Bronchial epithelial cell (primary cell): ENCODE results near the gene GFOD2. TPM values are rescaled to one million over a fixed set of nuclear protein-coding genes. Genes with fewer than 3 reads are reported as not detected.
A peak's percentile ranks its signal among the peaks of the same experiment; 100 is the strongest.

ENCODE experiments used
- DNase-seq: peaks from one replicate; pipeline ENCODE4 v3.0.0-alpha.2; 2010; ENCODE audit warnings: low read depth
- FAIRE-seq: peaks from 2 replicates; lab custom pipeline; 2011; peaks lifted over from hg19 to GRCh38; lab: Jason Lieb, UNC
- H3K27me3 ChIP-seq: 2 replicates; pipeline ENCODE4 v1.5.1; 2011; ENCODE audit warnings: low read length; ENCODE audit not compliant: control insufficient read depth, insufficient read depth
- H3K36me3 ChIP-seq: 2 replicates; pipeline ENCODE4 v1.5.1; 2011; ENCODE audit warnings: low read length; ENCODE audit not compliant: control insufficient read depth, insufficient read depth
- H3K4me3 ChIP-seq: 2 replicates; pipeline ENCODE4 v1.5.1; 2011; ENCODE audit warnings: mild to moderate bottlenecking, low read depth, low read length, control low read depth
- total RNA-seq: library from RNA; depleted of rRNA; stranded (reverse); fragments of >200 nt; gene quantifications from 2 replicates; pipeline ENCODE4 v1.2.1, GENCODE V29; 2014
- TF ChIP-seq, protein P1 (sequence below): IDR thresholded peaks from 2 replicates; pipeline ENCODE4 v1.5.1; 2011; ENCODE audit warnings: mild to moderate bottlenecking, moderate library complexity, low read length, control low read depth, inconsistent platforms; ENCODE audit not compliant: insufficient read depth, severe bottlenecking

The GFOD2 gene
- total RNA-seq, 1 donor from 2014 or later, result 17.9 TPM

DNA sequence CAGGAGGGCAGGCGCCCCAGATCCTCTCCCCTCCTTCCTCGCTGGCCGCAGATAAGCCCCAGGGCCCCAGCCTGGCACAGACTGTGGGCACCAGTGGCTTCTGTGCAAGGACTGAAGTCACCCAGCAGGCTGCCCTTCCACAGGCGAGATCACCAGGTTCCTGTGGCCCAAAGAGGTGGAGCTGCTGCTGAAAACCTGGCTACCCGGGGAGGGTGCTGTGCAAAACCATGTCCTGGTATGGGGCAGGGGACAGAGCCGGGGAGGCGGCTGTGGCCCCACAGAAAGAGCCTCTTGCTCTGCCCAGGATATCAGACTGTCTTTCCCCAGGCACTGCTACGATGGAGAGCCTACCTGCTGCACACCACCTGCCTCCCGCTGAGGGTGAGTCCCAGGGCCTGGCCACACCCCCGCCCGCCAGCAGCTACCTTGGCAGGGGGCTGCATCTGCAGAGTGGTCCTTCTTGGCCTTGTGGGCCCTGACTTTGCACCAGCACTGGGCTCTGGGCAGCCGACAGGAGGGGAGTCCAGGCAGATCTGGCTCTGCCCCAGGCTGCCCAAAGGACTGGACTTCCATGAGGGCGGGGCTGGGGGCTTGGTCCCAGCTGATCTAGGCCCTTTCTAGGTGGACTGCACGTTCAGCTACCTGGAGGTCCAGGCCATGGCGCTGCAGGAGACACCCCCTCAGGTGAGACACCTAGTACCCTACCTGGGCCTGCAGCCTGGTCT is 73.6 kb downstream of the GFOD2 start:
- H3K4me3 ChIP-seq, result no peak overlapping the region
- H3K36me3 ChIP-seq, result no peaks in the 10 kb centered on the region
- no peak for DNase-seq
- TF ChIP-seq, protein P1, sequence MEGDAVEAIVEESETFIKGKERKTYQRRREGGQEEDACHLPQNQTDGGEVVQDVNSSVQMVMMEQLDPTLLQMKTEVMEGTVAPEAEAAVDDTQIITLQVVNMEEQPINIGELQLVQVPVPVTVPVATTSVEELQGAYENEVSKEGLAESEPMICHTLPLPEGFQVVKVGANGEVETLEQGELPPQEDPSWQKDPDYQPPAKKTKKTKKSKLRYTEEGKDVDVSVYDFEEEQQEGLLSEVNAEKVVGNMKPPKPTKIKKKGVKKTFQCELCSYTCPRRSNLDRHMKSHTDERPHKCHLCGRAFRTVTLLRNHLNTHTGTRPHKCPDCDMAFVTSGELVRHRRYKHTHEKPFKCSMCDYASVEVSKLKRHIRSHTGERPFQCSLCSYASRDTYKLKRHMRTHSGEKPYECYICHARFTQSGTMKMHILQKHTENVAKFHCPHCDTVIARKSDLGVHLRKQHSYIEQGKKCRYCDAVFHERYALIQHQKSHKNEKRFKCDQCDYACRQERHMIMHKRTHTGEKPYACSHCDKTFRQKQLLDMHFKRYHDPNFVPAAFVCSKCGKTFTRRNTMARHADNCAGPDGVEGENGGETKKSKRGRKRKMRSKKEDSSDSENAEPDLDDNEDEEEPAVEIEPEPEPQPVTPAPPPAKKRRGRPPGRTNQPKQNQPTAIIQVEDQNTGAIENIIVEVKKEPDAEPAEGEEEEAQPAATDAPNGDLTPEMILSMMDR, result no peak
- peaks cover 34% of the 10 kb centered on the region for H3K27me3 ChIP-seq
- no peak for FAIRE-seq

DNA sequence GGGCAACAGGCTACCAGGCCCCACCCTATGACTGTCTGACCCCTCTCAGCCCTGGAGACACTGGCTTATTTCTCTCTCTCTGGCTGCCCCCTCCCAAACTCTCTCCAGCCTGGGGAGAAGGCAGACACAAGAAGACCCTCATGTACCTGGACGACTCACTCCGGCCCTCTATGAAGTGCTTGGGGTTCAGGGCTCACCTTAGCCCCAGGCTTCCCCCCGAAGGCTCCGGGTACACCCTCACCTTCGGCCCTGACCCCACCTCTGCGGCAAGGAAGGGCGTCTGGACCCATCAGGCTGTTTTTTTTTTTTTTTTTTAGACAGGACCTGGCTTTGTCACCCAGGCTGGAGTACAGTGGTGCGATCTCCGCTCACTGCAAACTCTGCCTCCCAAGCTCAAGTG is 75.1 kb downstream of the GFOD2 start:
- no peak for FAIRE-seq
- Histone ChIP-seq H3K27me3 (peaks cover 21% of the 10 kb centered on the region), H3K4me3 (no peak overlapping the region), H3K36me3 (no peaks in the 10 kb centered on the region)
- TF ChIP-seq, protein P1, result no peak
- DNase-seq, result no peak

DNA sequence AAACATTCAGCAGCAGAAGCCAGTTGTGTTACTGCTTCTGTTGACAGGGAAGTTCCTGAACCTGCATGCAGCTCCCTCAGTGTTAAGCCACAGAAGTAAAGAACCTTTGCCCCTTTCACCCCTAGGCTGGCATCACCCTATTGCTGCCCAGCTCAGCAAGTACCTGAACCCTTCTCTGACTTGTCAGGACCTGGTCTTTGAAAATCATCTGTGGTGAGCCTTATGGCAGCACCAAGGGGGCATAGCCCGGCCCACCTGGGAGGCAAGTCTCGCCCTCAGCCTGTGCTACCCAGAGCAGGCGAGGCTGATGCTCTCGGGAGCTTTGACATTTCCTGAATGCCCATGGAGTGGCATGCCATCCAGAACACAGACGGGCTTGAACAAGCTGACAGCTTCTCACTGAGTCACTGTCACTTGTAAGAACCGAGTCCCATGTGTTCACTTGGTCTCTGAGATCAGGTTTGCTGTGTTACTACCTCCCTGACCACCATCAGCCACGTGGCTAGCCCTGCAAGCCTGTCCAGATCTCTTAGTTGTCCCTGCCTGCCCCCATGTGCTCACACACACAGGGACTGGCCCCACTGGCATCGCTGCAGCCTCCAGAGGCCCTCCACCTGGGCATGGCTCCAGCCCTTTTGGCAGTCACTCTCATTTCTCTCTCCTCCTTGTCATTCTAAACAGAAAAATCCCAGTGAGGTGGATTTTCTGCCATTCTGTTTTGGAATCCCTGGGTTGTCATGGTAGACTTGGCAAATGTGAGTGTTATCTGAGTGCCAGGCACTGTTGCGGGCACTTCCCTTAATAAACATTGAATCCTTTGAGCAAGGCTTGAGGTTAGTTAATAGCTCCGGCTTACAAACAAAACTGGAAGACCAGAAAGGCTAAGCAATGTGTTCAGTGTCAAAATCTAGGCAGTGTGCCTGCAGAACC is 77.1 kb downstream of the GFOD2 start:
- TF ChIP-seq, protein P1, result no peak
- Histone ChIP-seq H3K36me3 (peaks cover 3% of the 10 kb centered on the region), H3K4me3 (no peak overlapping the region), H3K27me3 (peaks cover 13% of the 10 kb centered on the region)
- DNase-seq (peak; percentile 70), FAIRE-seq (peak; percentile 96)

DNA sequence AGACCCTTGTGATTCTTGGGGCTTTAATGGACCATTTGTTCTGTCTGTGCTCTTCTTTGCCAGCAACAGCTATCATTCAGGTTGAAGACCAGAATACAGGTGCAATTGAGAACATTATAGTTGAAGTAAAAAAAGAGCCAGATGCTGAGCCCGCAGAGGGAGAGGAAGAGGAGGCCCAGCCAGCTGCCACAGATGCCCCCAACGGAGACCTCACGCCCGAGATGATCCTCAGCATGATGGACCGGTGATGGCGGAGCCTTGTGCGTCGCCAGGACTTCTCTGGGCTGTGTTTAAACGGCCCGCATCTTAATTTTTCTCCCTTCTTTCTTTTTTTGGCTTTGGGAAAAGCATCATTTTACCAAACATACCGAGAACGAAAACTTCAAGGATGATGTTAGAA is 81.5 kb downstream of the GFOD2 start:
- Histone ChIP-seq H3K36me3 (peaks cover 11% of the 10 kb centered on the region), H3K27me3 (no peaks in the 10 kb centered on the region), H3K4me3 (no peak overlapping the region)
- no peak for FAIRE-seq
- DNase-seq, result no peak
- TF ChIP-seq, protein P1, result no peak

DNA sequence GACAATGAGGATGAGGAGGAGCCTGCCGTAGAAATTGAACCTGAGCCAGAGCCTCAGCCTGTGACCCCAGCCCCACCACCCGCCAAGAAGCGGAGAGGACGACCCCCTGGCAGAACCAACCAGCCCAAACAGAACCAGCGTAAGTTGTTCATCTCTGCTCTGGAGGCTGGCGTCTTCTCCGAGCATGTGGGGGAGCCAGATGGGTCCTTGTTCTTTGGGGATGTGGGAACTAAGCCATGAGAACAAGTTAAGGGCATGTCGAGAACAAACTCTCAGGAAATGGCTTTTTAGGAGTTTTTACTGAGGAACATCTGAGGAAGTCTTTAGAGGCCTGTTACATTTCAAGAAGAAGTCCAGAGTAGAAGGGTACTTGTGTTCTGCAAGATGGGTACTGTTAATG is 82.4 kb downstream of the GFOD2 start:
- DNase-seq (no peak), FAIRE-seq (no peak)
- TF ChIP-seq, protein P1, result no peak
- no peak overlapping the region for H3K4me3 ChIP-seq
- peaks cover 11% of the 10 kb centered on the region for H3K36me3 ChIP-seq
- H3K27me3 ChIP-seq, result no peaks in the 10 kb centered on the region
